Measurements from ENCODE around the gene PPP1R14B. TPM values are rescaled to one million over a fixed set of nuclear protein-coding genes. Genes with fewer than 3 reads are reported as not detected.
A peak's percentile ranks its signal among the peaks of the same experiment; 100 is the strongest.

PPP1R14B gene
- total RNA-seq, 1 donor, result 26.4 TPM

- H3K4me1 ChIP-seq (ENCODE audit: insufficient read depth, low read length), result peaks cover 67% of the 10 kb centered on the region
- no peaks in the 10 kb centered on the region for H3K27me3 ChIP-seq (ENCODE audit: insufficient read depth, low read length)
- H3K9me3 ChIP-seq (ENCODE audit: low read depth, low read length), result no peaks in the 10 kb centered on the region
- H3K4me3 ChIP-seq (ENCODE audit: low read length), result no peak overlapping the region
These were observed 9.2 kb downstream of the PPP1R14B start for GRCh38 chr11:64237484-64237951.

DNA sequence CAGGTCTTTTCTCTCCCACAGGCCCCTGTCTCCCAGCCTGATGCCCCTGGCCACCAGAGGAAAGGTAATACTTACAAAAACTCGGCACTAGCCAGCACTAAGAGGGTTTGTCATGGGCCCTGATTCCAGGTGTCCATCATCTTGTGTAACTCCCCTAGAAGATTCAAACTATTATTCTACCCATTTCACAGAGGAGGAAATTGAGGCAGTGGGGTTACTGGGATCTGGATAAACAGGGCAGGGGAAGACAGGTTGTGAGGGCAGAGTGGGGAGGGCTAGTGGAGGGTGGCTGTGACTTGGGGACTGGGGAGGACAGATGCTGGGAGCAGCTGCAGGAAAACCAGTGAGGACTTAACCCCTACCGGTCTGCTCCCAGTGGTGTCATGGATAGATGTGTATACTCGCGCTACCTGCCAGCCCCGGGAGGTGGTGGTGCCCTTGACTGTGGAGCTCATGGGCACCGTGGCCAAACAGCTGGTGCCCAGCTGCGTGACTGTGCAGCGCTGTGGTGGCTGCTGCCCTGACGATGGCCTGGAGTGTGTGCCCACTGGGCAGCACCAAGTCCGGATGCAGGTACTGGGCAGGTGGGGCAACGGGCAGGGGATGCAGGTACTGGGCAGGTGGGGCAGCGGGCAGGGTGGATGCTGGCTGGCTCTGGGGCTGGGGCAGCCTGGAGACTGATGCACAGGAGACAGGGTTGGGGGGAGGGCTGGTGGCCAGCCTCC is 11.1 kb downstream of the PPP1R14B start:
- Histone ChIP-seq H3K4me1 (ENCODE audit: insufficient read depth, low read length) (peaks cover 76% of the 10 kb centered on the region), H3K9me3 (ENCODE audit: low read depth, low read length) (no peaks in the 10 kb centered on the region), H3K4me3 (ENCODE audit: low read length) (peak overlapping the region; percentile 42), H3K27me3 (ENCODE audit: insufficient read depth, low read length) (no peaks in the 10 kb centered on the region)

DNA sequence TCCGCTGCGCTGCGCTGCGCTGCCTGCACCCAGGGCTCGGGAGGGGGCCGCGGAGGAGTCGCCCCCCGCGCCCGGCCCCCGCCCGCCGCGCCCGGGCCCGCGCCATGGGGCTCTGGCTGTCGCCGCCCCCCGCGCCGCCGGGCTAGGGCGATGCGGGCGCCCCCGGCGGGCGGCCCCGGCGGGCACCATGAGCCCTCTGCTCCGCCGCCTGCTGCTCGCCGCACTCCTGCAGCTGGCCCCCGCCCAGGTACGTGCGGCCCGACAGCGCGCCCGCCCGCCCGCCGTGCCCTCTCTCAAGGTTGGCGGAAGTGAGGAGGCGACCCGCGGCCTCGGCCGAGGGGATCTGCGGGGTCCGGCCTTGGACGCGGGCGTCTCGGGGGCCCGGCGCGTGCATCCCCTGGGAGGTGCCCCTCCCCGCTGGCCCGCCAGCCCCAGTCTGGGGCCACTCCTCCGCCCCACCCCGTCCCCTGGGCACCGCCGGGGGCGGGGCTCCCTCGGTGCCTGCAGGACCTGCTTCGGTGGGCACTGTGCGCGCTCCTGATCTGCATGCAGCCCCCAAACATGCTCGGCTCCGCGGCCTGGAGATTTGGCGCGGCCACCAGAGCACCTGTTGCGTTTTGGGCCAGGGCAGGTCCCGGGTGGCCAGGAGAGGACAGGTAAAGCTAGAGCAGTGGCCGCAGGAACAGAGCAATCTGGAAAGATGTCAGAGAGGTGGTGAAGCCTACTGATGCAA is 11.9 kb downstream of the PPP1R14B start:
- peaks cover 72% of the 10 kb centered on the region for H3K4me1 ChIP-seq (ENCODE audit: insufficient read depth, low read length)
- no peaks in the 10 kb centered on the region for H3K27me3 ChIP-seq (ENCODE audit: insufficient read depth, low read length)
- H3K9me3 ChIP-seq (ENCODE audit: low read depth, low read length), result no peaks in the 10 kb centered on the region
- peak overlapping the region; percentile 42 for H3K4me3 ChIP-seq (ENCODE audit: low read length)

- no peaks in the 10 kb centered on the region for H3K27me3 ChIP-seq (ENCODE audit: insufficient read depth, low read length)
- peak within 1 kb of the TSS; percentile 42 for H3K4me3 ChIP-seq (ENCODE audit: low read length)
- no peaks in the 10 kb centered on the region for H3K9me3 ChIP-seq (ENCODE audit: low read depth, low read length)
- H3K4me1 ChIP-seq (ENCODE audit: insufficient read depth, low read length), result peaks cover 72% of the 10 kb centered on the region
These were observed 12.7 kb downstream of the PPP1R14B start, which contains the start of gene VEGFB for GRCh38 chr11:64233913-64234586. TSS of gene VEGFB (plus strand) at chr11:64234584. CDS start at chr11:64234834, 250 bp downstream.

- no peaks in the 10 kb centered on the region for H3K9me3 ChIP-seq (ENCODE audit: low read depth, low read length)
- peaks cover 65% of the 10 kb centered on the region for H3K4me1 ChIP-seq (ENCODE audit: insufficient read depth, low read length)
These were observed 13.8 kb downstream of the PPP1R14B start for GRCh38 chr11:64232967-64233315.

GRCh38 chr11:64232182-64232966 is 14.4 kb downstream of the PPP1R14B start:
- Histone ChIP-seq H3K27me3 (ENCODE audit: insufficient read depth, low read length) (no peaks in the 10 kb centered on the region), H3K4me1 (ENCODE audit: insufficient read depth, low read length) (peaks cover 65% of the 10 kb centered on the region), H3K9me3 (ENCODE audit: low read depth, low read length) (no peaks in the 10 kb centered on the region), H3K4me3 (ENCODE audit: low read length) (no peak overlapping the region)

More at GRCh38 chr11:64232967-64233315, 13.8 kb downstream of the PPP1R14B start:
- Histone ChIP-seq H3K4me3 (ENCODE audit: low read length) (no peak overlapping the region), H3K27me3 (ENCODE audit: insufficient read depth, low read length) (no peaks in the 10 kb centered on the region)

- Histone ChIP-seq H3K9me3 (ENCODE audit: low read depth, low read length) (no peaks in the 10 kb centered on the region), H3K27me3 (ENCODE audit: insufficient read depth, low read length) (no peaks in the 10 kb centered on the region), H3K4me1 (ENCODE audit: insufficient read depth, low read length) (peaks cover 72% of the 10 kb centered on the region), H3K4me3 (ENCODE audit: low read length) (no peak overlapping the region)
These were observed 15.2 kb downstream of the PPP1R14B start for GRCh38 chr11:64231546-64231945.

GRCh38 chr11:64230985-64231365 is 15.8 kb downstream of the PPP1R14B start:
- no peaks in the 10 kb centered on the region for H3K9me3 ChIP-seq (ENCODE audit: low read depth, low read length)
- peak overlapping the region; percentile 67 for H3K4me3 ChIP-seq (ENCODE audit: low read length)
- H3K4me1 ChIP-seq (ENCODE audit: insufficient read depth, low read length), result peaks cover 72% of the 10 kb centered on the region
- H3K27me3 ChIP-seq (ENCODE audit: insufficient read depth, low read length), result no peaks in the 10 kb centered on the region

GRCh38 chr11:64230171-64230984 is 16.4 kb downstream of the PPP1R14B start, which contains the start of gene DNAJC4:
TSS of gene DNAJC4 (plus strand) at chr11:64230548. CDS start at chr11:64230855, 307 bp downstream.
- no peaks in the 10 kb centered on the region for H3K27me3 ChIP-seq (ENCODE audit: insufficient read depth, low read length)
- no peaks in the 10 kb centered on the region for H3K9me3 ChIP-seq (ENCODE audit: low read depth, low read length)
- peak within 1 kb of the TSS; percentile 67 for H3K4me3 ChIP-seq (ENCODE audit: low read length)
- H3K4me1 ChIP-seq (ENCODE audit: insufficient read depth, low read length), result peaks cover 71% of the 10 kb centered on the region

- Histone ChIP-seq H3K4me1 (ENCODE audit: insufficient read depth, low read length) (peaks cover 72% of the 10 kb centered on the region), H3K27me3 (ENCODE audit: insufficient read depth, low read length) (no peaks in the 10 kb centered on the region), H3K4me3 (ENCODE audit: low read length) (peak overlapping the region; percentile 67), H3K9me3 (ENCODE audit: low read depth, low read length) (no peaks in the 10 kb centered on the region)
These were observed 17.0 kb downstream of the PPP1R14B start for GRCh38 chr11:64229744-64230170.

GRCh38 chr11:64229090-64229743 is 17.5 kb downstream of the PPP1R14B start:
- no peaks in the 10 kb centered on the region for H3K9me3 ChIP-seq (ENCODE audit: low read depth, low read length)
- no peaks in the 10 kb centered on the region for H3K27me3 ChIP-seq (ENCODE audit: insufficient read depth, low read length)
- H3K4me3 ChIP-seq (ENCODE audit: low read length), result no peak overlapping the region

DNA sequence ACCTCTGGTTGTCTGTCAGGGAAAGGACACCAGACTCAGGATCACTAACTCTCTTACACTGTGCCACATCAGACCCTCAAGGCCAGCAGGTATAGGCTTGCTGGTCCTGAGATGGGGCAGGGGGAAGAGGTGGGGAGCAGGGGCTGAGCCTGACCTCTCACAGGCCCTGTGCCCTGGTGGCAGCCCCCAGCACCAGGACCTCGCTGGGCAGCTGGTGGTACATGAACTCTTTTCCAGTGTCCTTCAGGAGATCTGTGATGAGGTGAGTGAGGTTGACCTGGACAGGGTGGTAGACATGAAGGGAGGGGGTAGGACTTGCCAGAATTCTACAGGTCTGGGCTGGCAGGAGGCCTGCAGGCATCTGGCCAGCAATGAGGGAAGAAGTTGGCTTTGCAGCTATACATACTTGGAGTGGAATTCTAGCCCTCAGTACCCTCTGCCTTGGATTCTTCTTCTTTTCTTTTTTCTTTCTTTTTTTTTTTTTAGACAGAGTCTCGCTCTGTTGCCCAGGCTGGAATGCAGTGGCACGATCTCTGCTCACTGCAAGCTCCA is 19.3 kb downstream of the PPP1R14B start:
- Histone ChIP-seq H3K9me3 (ENCODE audit: low read depth, low read length) (no peaks in the 10 kb centered on the region), H3K4me3 (ENCODE audit: low read length) (peak overlapping the region; percentile 79), H3K4me1 (ENCODE audit: insufficient read depth, low read length) (peaks cover 66% of the 10 kb centered on the region)

More at GRCh38 chr11:64229090-64229743, 17.5 kb downstream of the PPP1R14B start:
- H3K4me1 ChIP-seq (ENCODE audit: insufficient read depth, low read length), result peaks cover 76% of the 10 kb centered on the region

GRCh38 chr11:64226507-64227051 is 20.2 kb downstream of the PPP1R14B start:
- no peaks in the 10 kb centered on the region for H3K27me3 ChIP-seq (ENCODE audit: insufficient read depth, low read length)
- no peaks in the 10 kb centered on the region for H3K9me3 ChIP-seq (ENCODE audit: low read depth, low read length)
- H3K4me1 ChIP-seq (ENCODE audit: insufficient read depth, low read length), result peaks cover 57% of the 10 kb centered on the region
- peak overlapping the region; percentile 79 for H3K4me3 ChIP-seq (ENCODE audit: low read length)

More for the DNA sequence above, 19.3 kb downstream of the PPP1R14B start:
- H3K27me3 ChIP-seq (ENCODE audit: insufficient read depth, low read length), result no peaks in the 10 kb centered on the region

Data from mononuclear cell (primary cell).